GM21717 (cell line): ENCODE results near the gene FDXACB1.

Source experiments
- ATAC-seq: cut with Tn5 transposase; IDR thresholded peaks from one replicate; pipeline ENCODE4 v1.9.1; 2021; ENCODE audit warnings: mild to moderate bottlenecking, moderate library complexity; ENCODE audit not compliant: unreplicated experiment

FDXACB1 gene

GRCh38 chr11:111846636-111847035, 32.3 kb downstream of the FDXACB1 start:
- ATAC-seq, result no peak

GRCh38 chr11:111846063-111846462, 32.9 kb downstream of the FDXACB1 start:
- no peak for ATAC-seq

- ATAC-seq, result no peak
Observed at GRCh38 chr11:111845276-111846028, 33.5 kb downstream of the FDXACB1 start.

GRCh38 chr11:111843661-111844060, 35.3 kb downstream of the FDXACB1 start:
- no peak for ATAC-seq

GRCh38 chr11:111841370-111842053, 37.5 kb downstream of the FDXACB1 start:
- ATAC-seq, result peak; percentile 66

- no peak for ATAC-seq
Observed at GRCh38 chr11:111840143-111840542, 38.8 kb downstream of the FDXACB1 start.

- no peak for ATAC-seq
Observed at GRCh38 chr11:111838054-111838453, 40.9 kb downstream of the FDXACB1 start.

GRCh38 chr11:111837366-111837891, 41.5 kb downstream of the FDXACB1 start:
- no peak for ATAC-seq

- ATAC-seq, result peak; percentile 49
Observed at GRCh38 chr11:111836721-111837120, 42.2 kb downstream of the FDXACB1 start.

- no peak for ATAC-seq
Observed at GRCh38 chr11:111836162-111836561, 42.8 kb downstream of the FDXACB1 start.

- no peak for ATAC-seq
Observed at GRCh38 chr11:111835665-111836064, 43.3 kb downstream of the FDXACB1 start.

- no peak for ATAC-seq
Observed at GRCh38 chr11:111834432-111835163, 44.4 kb downstream of the FDXACB1 start.

- ATAC-seq, result no peak
Observed at GRCh38 chr11:111833524-111833923, 45.4 kb downstream of the FDXACB1 start.

GRCh38 chr11:111829185-111829968, 49.6 kb downstream of the FDXACB1 start:
- ATAC-seq, result peak; percentile 78

- no peak for ATAC-seq
Observed at GRCh38 chr11:111826322-111826950, 52.5 kb downstream of the FDXACB1 start.
